ENCODE data around the gene HOXD4. TPM values are rescaled to one million over a fixed set of nuclear protein-coding genes. Genes with fewer than 3 reads are reported as not detected.

Gene HOXD4
- total RNA-seq = 0.70 TPM
- long read RNA-seq = 0 reads

GRCh38 chr2:176151442-176152287, at the start of gene HOXD4:
HOXD4 (plus strand) TSS chr2:176151550; CDS start chr2:176151634, 84 bp downstream.
- DNase-seq (ENCODE audit: low spot score) = peak; percentile 39
- intact Hi-C loops (cut with DNase I) = no loop called here

GRCh38 chr2:176101842-176102241, 49.5 kb upstream of the HOXD4 start:
- intact Hi-C loops (cut with DNase I) = no loop called here
- DNase-seq (ENCODE audit: low spot score) = no peak

DNA sequence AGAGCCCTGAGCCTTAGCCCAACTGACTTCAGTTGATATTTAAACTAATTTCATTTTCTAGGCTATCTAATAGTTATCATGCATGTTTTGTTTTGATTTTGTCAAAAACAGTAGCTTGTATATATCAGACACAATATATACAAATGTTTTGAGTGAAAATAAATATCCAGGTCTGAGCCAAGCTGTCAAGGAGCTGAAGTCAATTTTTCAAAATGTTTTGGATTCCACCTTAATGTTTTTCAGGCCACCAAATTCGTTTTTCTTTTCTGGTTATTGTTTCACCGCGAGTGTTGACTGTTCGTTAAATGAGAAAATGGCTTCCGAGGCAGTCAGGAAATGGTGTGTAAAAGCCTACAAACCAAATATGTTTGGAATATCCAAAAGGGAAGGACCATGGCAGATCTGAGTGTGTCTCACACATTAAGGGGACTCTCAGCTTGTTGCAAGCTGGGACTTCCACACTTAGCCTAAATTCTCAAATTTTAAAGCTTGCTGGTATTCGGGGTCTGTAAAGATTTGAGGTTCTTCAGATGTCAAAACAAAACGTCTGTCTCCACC, 49.0 kb upstream of the HOXD4 start:
- intact Hi-C loops (cut with DNase I) = no loop called here

GRCh38 chr2:176103194-176103593, 48.2 kb upstream of the HOXD4 start:
- DNase-seq (ENCODE audit: low spot score) = no peak
- intact Hi-C loops (cut with DNase I) = no loop called here

More for the DNA sequence above, 49.0 kb upstream of the HOXD4 start:
- no peak for DNase-seq (ENCODE audit: low spot score)

- DNase-seq (ENCODE audit: low spot score) = no peak
- intact Hi-C loops (cut with DNase I) = no loop called here
Measured at GRCh38 chr2:176103742-176104315, 47.5 kb upstream of the HOXD4 start.

DNA sequence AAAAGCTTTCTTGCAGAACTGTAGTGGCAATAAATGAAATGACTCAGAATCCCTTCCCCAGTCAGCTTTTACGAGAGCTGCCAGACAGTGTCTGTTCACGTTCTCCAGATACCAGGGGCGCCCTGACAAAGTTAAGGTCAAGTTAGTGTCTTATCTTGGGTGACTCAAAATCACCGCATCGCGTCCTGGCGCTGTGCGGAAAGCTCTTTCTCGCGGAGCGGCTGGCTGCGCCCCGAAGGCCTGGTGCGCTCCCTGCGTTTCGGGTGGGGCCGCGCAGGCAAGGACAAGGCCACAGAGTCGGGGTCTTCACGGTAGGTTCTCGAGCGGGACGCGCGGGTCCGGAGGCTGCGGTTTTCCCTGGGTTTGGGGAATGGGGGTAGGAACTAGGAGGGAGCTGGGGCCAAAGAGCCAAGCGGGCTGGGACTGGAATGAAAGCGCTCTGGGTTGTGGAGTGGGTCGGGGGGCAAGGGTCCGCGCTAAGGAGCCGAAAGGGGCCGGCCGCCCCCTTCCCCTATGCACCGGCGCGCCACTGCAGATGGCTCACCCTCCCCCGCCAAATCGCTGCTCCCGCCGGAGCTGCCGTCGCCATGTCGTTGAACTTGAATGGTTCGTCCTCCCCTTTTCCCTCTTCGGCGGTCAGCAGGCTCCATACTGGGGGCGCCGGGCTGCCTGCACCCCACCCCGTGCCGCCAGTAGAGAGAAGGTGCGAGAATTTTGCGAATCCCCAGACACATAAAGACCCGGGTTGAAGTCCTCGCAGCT, 46.9 kb upstream of the HOXD4 start:
- no peak for DNase-seq (ENCODE audit: low spot score)
- intact Hi-C loops (cut with DNase I) = no loop called here

- no peak for DNase-seq (ENCODE audit: low spot score)
- intact Hi-C loops (cut with DNase I) = no loop called here
Measured at GRCh38 chr2:176105078-176105729, 46.1 kb upstream of the HOXD4 start.

DNA sequence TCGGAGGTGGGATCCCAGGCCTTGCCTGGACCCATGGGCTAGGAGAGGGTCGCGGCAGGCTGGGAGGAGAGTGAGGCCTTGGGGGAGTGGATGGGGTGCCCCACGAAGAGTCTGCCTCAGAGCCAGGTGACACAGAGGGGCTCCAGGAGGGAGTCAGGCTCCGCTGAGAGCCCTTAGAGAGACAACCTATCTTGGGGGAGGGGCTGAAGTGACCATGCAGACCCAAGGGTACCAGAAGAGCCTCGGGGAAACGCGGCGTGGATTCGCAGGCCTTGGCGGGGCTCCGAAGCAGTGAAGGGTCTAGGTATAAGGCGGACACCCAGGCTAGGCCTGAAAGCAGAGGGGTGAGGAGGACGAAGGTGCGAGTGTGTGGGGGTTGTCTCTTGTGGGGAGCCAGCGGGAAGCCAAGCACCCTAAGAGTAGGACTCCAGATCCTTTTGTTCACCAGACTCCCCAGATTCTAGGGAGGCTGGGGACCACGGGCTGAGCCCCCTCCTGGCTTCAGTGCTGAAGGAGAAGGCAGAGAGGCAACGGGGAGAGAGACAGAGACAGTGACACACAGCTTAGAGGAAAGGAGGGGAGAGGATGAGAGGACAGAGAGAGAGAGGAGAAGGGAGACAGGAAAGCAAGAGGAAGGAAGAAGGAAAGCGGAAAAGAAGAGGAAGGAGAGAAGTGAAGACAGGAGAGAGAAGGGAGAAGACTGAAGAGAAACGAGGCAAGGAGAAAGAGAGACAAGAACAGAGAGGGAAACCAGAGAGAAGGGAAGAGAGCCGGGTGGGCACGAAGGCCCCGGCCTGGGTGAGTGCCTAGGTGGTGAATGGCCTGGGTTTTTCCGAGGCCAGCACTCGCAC, 45.4 kb upstream of the HOXD4 start:
- intact Hi-C loops (cut with DNase I) = no loop called here
- DNase-seq (ENCODE audit: low spot score) = no peak

GRCh38 chr2:176106581-176107539, 44.5 kb upstream of the HOXD4 start, which contains the start of gene HOXD11:
HOXD11 (plus strand) TSS chr2:176107280; CDS start chr2:176107356, 76 bp downstream.
- intact Hi-C loops (cut with DNase I) = no loop called here
- no peak for DNase-seq (ENCODE audit: low spot score)

DNA sequence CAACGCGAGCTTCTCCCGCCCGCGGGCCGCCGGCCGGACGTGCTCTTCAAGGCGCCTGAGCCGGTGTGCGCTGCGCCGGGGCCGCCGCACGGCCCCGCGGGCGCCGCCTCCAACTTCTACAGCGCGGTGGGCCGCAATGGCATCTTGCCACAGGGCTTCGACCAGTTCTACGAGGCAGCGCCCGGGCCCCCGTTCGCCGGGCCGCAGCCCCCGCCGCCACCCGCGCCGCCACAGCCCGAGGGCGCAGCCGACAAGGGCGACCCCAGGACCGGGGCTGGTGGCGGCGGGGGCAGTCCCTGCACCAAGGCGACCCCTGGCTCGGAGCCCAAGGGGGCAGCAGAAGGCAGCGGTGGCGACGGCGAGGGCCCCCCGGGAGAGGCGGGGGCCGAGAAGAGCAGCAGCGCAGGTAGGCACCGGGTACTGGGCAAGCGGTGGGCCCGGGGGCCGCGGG, 43.6 kb upstream of the HOXD4 start:
- DNase-seq (ENCODE audit: low spot score) = no peak
- intact Hi-C loops (cut with DNase I) = no loop called here

DNA sequence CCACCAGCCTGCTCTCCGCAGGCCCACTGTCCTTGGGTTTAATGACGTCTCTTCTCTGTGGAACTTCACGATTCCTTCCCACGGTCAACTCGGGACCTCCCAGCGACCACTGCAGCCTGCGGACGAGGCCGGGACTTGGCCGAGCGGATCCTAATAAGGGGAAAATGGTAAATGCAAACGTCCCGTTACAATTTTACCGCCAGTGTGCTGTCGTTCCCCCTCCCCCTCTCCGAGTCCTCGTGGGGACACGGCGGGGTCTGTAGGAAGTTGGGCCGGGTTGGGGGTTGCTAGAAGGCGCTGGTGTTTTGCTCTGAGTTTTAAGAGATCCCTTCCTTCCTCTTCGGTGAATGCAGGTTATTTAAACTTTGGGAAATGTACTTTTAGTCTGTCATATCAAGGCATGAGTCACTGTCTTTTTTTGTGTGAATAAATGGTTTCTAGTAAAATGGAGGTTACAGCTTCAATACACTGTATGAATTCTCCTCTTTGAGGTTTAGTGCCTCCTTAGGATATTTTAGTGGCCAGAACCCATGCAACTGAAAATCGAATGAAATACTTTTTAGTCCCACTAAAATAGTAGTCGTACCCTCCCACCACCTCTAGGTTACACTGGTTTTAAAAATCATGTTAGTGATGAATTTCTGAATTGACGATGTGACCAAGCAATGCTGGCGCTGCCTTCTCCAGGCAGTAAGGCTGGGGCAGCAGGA, 42.0 kb upstream of the HOXD4 start:
- intact Hi-C loops (cut with DNase I) = no loop called here
- DNase-seq (ENCODE audit: low spot score) = no peak

DNA sequence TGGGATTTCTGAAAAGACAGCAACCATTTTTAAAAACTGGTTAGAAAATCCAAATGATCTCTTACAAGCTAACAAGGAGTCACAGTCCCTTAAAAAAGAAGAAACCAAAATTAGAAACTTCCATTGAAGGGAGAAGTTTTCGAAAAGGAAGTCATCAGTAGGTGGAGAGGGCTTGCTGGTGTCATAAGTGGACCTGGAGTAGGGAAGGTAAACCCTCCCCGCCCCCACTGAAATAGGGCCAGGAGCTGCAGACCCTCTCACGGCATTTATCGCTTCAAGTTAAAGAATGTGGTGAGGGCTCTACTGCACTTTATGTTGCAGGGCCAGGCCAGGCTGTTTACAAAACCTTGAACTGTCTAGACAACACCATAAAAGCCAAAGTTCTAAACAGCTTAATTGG, 41.4 kb upstream of the HOXD4 start:
- intact Hi-C loops (cut with DNase I) = no loop called here
- DNase-seq (ENCODE audit: low spot score) = no peak

- intact Hi-C loops (cut with DNase I) = no loop called here
- no peak for DNase-seq (ENCODE audit: low spot score)
Measured at GRCh38 chr2:176110415-176111308, 40.7 kb upstream of the HOXD4 start.

DNA sequence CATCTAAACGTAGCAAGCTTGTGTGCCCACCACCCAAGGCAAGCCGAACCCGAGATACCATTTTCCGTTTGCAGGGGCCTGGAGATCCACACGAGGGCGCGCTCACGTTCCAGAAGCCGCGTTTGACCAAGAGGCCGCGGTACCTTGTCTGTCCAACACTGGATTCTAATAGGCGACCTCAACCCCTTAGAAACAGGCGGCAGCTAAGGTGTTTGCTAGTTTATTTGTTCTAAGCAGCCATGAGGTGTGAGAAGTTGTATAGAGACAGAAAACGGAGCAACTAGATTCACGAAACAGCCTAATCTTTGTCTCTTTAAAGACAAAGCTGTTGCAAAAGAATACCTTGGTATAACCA, 40.1 kb upstream of the HOXD4 start:
- DNase-seq (ENCODE audit: low spot score) = no peak
- intact Hi-C loops (cut with DNase I) = no loop called here

DNA sequence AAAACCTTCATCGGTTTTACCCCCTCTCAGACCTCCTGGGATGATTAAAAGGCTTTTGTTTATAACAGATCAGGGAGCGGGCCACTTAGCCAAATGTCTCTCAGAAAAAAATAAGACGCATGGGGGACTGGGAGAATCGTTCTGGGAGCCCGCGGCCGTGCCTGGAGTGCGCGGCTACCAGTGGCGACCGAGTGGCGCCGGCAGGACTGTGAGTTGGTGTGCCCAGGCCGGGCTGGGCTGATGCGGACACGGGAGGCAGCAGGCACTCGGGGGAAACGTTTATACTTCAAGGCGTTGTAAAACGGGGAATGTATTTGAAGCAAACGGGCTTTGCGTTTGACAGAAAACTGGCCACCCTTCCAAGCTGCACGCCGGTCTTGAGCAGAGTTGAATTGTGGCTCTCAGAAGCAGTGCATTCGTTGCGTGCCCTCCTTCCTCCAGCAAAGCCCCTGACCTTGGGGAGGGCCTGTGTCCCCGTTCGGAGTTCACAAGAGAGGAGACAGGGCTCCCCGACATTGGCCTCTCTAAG, 39.4 kb upstream of the HOXD4 start:
- DNase-seq (ENCODE audit: low spot score) = no peak
- intact Hi-C loops (cut with DNase I) = no loop called here
